ENCODE data around the gene DNAH14. TPM values are rescaled to one million over a fixed set of nuclear protein-coding genes. Genes with fewer than 3 reads are reported as not detected.

DNAH14 gene
- total and polyA plus RNA-seq, 2 of the 8 experiments (the other 6 are each of a cell fraction or from before 2014, with no cell fraction given) = 8.4 to 40.7 TPM

DNA sequence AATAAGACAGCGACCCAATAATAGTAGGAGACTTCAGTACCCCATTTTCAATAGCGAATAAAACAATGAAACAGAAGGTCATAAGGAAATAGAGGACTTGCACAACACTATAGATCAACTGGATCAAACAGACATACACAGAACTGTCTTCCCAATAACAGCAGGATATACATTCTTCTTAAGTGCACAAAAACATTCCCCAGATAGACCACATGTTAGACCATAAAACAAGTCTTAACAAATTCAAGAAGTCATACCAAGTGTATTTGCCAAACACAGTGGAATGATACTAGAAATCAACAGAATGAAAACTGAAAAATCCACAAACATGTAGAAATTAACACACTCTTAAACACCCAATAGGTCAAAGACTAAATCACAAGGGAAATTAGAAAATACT is 420.4 kb downstream of the DNAH14 start (continued):
- TF ChIP-seq CHD7 (IDR thresholded peaks at IDR 0.05; ENCODE audit: insufficient replicate concordance, low read length) (no peak), TBP (IDR thresholded peaks at IDR 0.05; ENCODE audit: low read depth, low read length) (no peak), RXRA (IDR thresholded peaks at IDR 0.05; ENCODE audit: insufficient read depth, low read depth, low read length) (no peak), POLR2A (IDR thresholded peaks at IDR 0.05; ENCODE audit: control extremely low read depth in 1 of 2, low read depth in 2 of 2, low read length in 2 of 2) (no peak), NANOG (IDR thresholded peaks at IDR 0.05; ENCODE audit: insufficient read depth, low read depth, low read length, poor library complexity, severe bottlenecking) (no peak), GTF2F1 (IDR thresholded peaks at IDR 0.05; ENCODE audit: borderline replicate concordance, low read depth, low read length) (no peak), NRF1 (IDR thresholded peaks at IDR 0.05; ENCODE audit: low read depth, low read length) (no peak), SP2 (IDR thresholded peaks at IDR 0.05; ENCODE audit: low read length) (no peak), CBX8 (IDR thresholded peaks at IDR 0.05; ENCODE audit: borderline replicate concordance, low read depth, low read length) (no peak), POLR2AphosphoS5 (IDR thresholded peaks at IDR 0.05; ENCODE audit: low read depth, low read length) (no peak), CTBP2 (IDR thresholded peaks at IDR 0.05; ENCODE audit: borderline replicate concordance, insufficient read depth, insufficient read length, low read length) (no peak), POU5F1 (IDR thresholded peaks at IDR 0.05; ENCODE audit: low read depth, low read length) (no peak)

All from H1 (cell line).